Prostate gland (tissue), 2 donors: Measurements from ENCODE around the gene TCEAL2.

Source experiments
- CTCF ChIP-seq, 4 experiments: fragments of 200-600 bp in 2 of 4; fragments of 450-650 bp in 2 of 4; sonication (generic) in 2 of 4; IDR thresholded peaks; 1 replicate in 3 of 4; 2 replicates in 1 of 4; pipeline ENCODE4 v1.5.1; 2016 to 2019; ENCODE audit warnings: antibody characterized with exemption in 4 of 4, mild to moderate bottlenecking in 2 of 4, moderate library complexity in 2 of 4
- POLR2A ChIP-seq: fragments of 450-650 bp; IDR thresholded peaks from one replicate; pipeline ENCODE4 v1.6.1; 2016; ENCODE audit warnings: antibody characterized with exemption, mild to moderate bottlenecking
- POLR2AphosphoS5 ChIP-seq: sonication (generic); formaldehyde crosslinking; IDR thresholded peaks from one replicate; pipeline ENCODE4 v1.6.1; 2017; ENCODE audit warnings: antibody characterized with exemption

GRCh38 chrX:102115748-102116147 is 9.7 kb upstream of the TCEAL2 start:
- TF ChIP-seq CTCF (IDR thresholded peaks at IDR 0.05) = no peak
- no peak for TF ChIP-seq POLR2A
- no peak for TF ChIP-seq POLR2AphosphoS5
